IMR-90 (cell line): ENCODE data around the gene METTL2A. TPM values are rescaled to one million over a fixed set of nuclear protein-coding genes. Genes with fewer than 3 reads are reported as not detected.
A peak's percentile ranks its signal among the peaks of the same experiment; 100 is the strongest.

Source experiments
- ATAC-seq: fragments of 200-7000 bp; cut with Tn5 transposase; 2 replicates; pipeline ENCODE4 v1.9.1; 2020; ENCODE audit warnings: low read depth, mild to moderate bottlenecking, moderate library complexity
- BruUV-seq: library from RNA; stranded (reverse); fragments of 400-500 nt; replicated peaks from 2 replicates; lab custom pipeline; 2021; lab: Mats Ljungman, UMichigan
- CTCF ChIA-PET: fragments of 300-600 bp; formaldehyde crosslinking; extraction: SDS; loops from one replicate; lab custom pipeline; 2021; ENCODE audit warnings: antibody characterized with exemption; lab: Yijun Ruan, JAX
- POLR2A ChIA-PET: fragments of 300-600 bp; sonication (Branson Sonifier 250); formaldehyde crosslinking; loops from one replicate; lab custom pipeline; 2022; ENCODE audit warnings: antibody characterized with exemption; ENCODE audit not compliant: unreplicated experiment; lab: Charles Lee
- DNase-seq: peaks from one replicate; pipeline ENCODE4 v3.0.0; 2013
- H2AFZ ChIP-seq: replicated peaks from 2 replicates; pipeline ENCODE3; 2013; ENCODE audit warnings: low read length, mild to moderate bottlenecking; ENCODE audit not compliant: poor library complexity
- H2AK5ac ChIP-seq: 2 replicates; pipeline ENCODE4 v1.6.1; 2013; ENCODE audit warnings: low read depth, low read length, inconsistent platforms
- H2AK9ac ChIP-seq: replicated peaks from 2 replicates; pipeline ENCODE3; 2013; ENCODE audit warnings: mild to moderate bottlenecking, low read depth, low read length, moderate library complexity; ENCODE audit not compliant: poor library complexity
- H2BK120ac ChIP-seq: 2 replicates; pipeline ENCODE4 v1.6.1; 2013; ENCODE audit warnings: low read depth, low read length, inconsistent platforms
- H2BK15ac ChIP-seq: 3 replicates; pipeline ENCODE4 v1.6.1; 2013; ENCODE audit warnings: low read depth, low read length, inconsistent platforms
- H2BK20ac ChIP-seq: 2 replicates; pipeline ENCODE4 v1.6.1; 2013; ENCODE audit warnings: low read depth, mild to moderate bottlenecking, inconsistent platforms, low read length, moderate library complexity
- H2BK5ac ChIP-seq: 2 replicates; pipeline ENCODE4 v1.6.1; 2013; ENCODE audit warnings: mild to moderate bottlenecking, low read depth, low read length, inconsistent platforms; ENCODE audit not compliant: poor library complexity, severe bottlenecking
- H3K14ac ChIP-seq: replicated peaks from 2 replicates; pipeline ENCODE4 v1.6.1; 2013; ENCODE audit warnings: low read depth, low read length, inconsistent platforms
- H3K18ac ChIP-seq: 2 replicates; pipeline ENCODE4 v1.6.1; 2013; ENCODE audit warnings: low read depth, low read length, control low read depth
- H3K23ac ChIP-seq: 2 replicates; pipeline ENCODE4 v1.6.1; 2013; ENCODE audit warnings: low read depth, low read length, inconsistent platforms
- H3K27ac ChIP-seq: 2 replicates; pipeline ENCODE4 v1.5.1; 2013; ENCODE audit warnings: mild to moderate bottlenecking, control low read depth, low read length; ENCODE audit not compliant: insufficient read depth
- H3K27me3 ChIP-seq: 2 replicates; pipeline ENCODE4 v1.6.1; 2013; ENCODE audit warnings: low read length; ENCODE audit not compliant: control insufficient read depth, insufficient read depth
- H3K36me3 ChIP-seq: 2 replicates; pipeline ENCODE4 v1.6.1; 2013; ENCODE audit warnings: low read length, mixed read lengths; ENCODE audit not compliant: control insufficient read depth, insufficient read depth
- H3K4ac ChIP-seq: 2 replicates; pipeline ENCODE4 v1.6.1; 2013; ENCODE audit warnings: low read depth, low read length, inconsistent platforms
- H3K4me1 ChIP-seq: 2 replicates; pipeline ENCODE4 v1.6.1; 2013; ENCODE audit warnings: low read length, mixed read lengths; ENCODE audit not compliant: control insufficient read depth, insufficient read depth
- H3K4me2 ChIP-seq: 2 replicates; pipeline ENCODE4 v1.6.1; 2013; ENCODE audit warnings: low read depth, mild to moderate bottlenecking, control low read depth, low read length, moderate library complexity
- H3K4me3 ChIP-seq: 2 replicates; pipeline ENCODE4 v1.5.1; 2013; ENCODE audit warnings: low read depth, mild to moderate bottlenecking, control low read depth, low read length, moderate library complexity; ENCODE audit not compliant: insufficient read depth
- H3K56ac ChIP-seq: 2 replicates; pipeline ENCODE4 v1.6.1; 2013; ENCODE audit warnings: low read length, inconsistent platforms; ENCODE audit not compliant: insufficient read depth; ENCODE audit errors: extremely low read depth
- H3K79me1 ChIP-seq, 2 experiments: 2 replicates each; pipeline ENCODE4 v1.6.1; 2013; ENCODE audit warnings: low read length in 2 of 2, inconsistent platforms in 1 of 2, low read depth in 1 of 2
- H3K9ac ChIP-seq: 2 replicates; pipeline ENCODE4 v1.6.1; 2013; ENCODE audit warnings: low read depth, low read length, control low read depth
- H3K9me1 ChIP-seq: 2 replicates; pipeline ENCODE4 v1.6.1; 2013; ENCODE audit warnings: low read length, inconsistent platforms; ENCODE audit not compliant: insufficient read depth
- H3K9me3 ChIP-seq: 2 replicates; pipeline ENCODE4 v1.6.1; 2013; ENCODE audit warnings: low read length; ENCODE audit not compliant: control insufficient read depth, insufficient read depth
- H4K20me1 ChIP-seq: 2 replicates; pipeline ENCODE4 v1.6.1; 2013; ENCODE audit warnings: low read length, inconsistent platforms; ENCODE audit not compliant: insufficient read depth
- H4K5ac ChIP-seq: 2 replicates; pipeline ENCODE4 v1.6.1; 2013; ENCODE audit warnings: mild to moderate bottlenecking, low read depth, low read length, control low read depth
- H4K8ac ChIP-seq, 2 experiments: 2 replicates each; pipeline ENCODE4 v1.6.1; 2013; ENCODE audit warnings: low read depth in 2 of 2, low read length in 2 of 2, control low read depth in 1 of 2, inconsistent platforms in 1 of 2
- H4K91ac ChIP-seq: 2 replicates; pipeline ENCODE4 v1.6.1; 2013; ENCODE audit warnings: low read depth, low read length, inconsistent platforms; ENCODE audit not compliant: insufficient read depth
- CEBPB ChIP-seq: IDR thresholded peaks from 2 replicates; pipeline ENCODE4 v1.6.1; 2012; ENCODE audit warnings: low read depth, low read length, improper control_type of control experiment
- CHD1 ChIP-seq: IDR thresholded peaks from 2 replicates; pipeline ENCODE4 v1.6.1; 2012; ENCODE audit warnings: low read depth, low read length, improper control_type of control experiment
- FOS ChIP-seq: fragments of 150-350 bp; IDR thresholded peaks from 2 replicates; pipeline ENCODE4 v1.6.1; 2016; ENCODE audit warnings: low read depth, low read length
- MAFK ChIP-seq: IDR thresholded peaks from 2 replicates; pipeline ENCODE4 v1.6.1; 2012; ENCODE audit warnings: low read depth, low read length, improper control_type of control experiment
- MAZ ChIP-seq: IDR thresholded peaks from 2 replicates; pipeline ENCODE4 v1.6.1; 2012; ENCODE audit warnings: low read depth, mild to moderate bottlenecking, low read length, improper control_type of control experiment, moderate library complexity, borderline replicate concordance
- MXI1 ChIP-seq: IDR thresholded peaks from 2 replicates; pipeline ENCODE4 v1.6.1; 2012; ENCODE audit warnings: low read depth, mild to moderate bottlenecking, low read length, moderate library complexity, borderline replicate concordance
- NFE2L2 ChIP-seq: fragments of 150-350 bp; IDR thresholded peaks from 2 replicates; pipeline ENCODE4 v1.6.1; 2016; ENCODE audit warnings: low read depth, mild to moderate bottlenecking, low read length
- POLR2A ChIP-seq: IDR thresholded peaks from 2 replicates; pipeline ENCODE4 v1.6.1; 2012; ENCODE audit warnings: mild to moderate bottlenecking, low read depth, low read length
- RAD21 ChIP-seq: IDR thresholded peaks from 2 replicates; pipeline ENCODE4 v1.6.1; 2012; ENCODE audit warnings: low read length, improper control_type of control experiment
- RCOR1 ChIP-seq: IDR thresholded peaks from 2 replicates; pipeline ENCODE4 v1.6.1; 2012; ENCODE audit warnings: mild to moderate bottlenecking, low read length, improper control_type of control experiment; ENCODE audit not compliant: insufficient replicate concordance
- RFX5 ChIP-seq: IDR thresholded peaks from 2 replicates; pipeline ENCODE4 v1.8.0; 2012; ENCODE audit warnings: low read depth, mild to moderate bottlenecking, low read length, moderate library complexity
- SMC3 ChIP-seq: fragments of 150-350 bp; IDR thresholded peaks from 2 replicates; pipeline ENCODE4 v1.6.1; 2016; ENCODE audit warnings: low read depth, mild to moderate bottlenecking, antibody characterized with exemption, low read length, moderate library complexity
- WGBS, 2 experiments: methylation state at CpG; one replicate each; pipeline versions ENCODE4 v1.1.5 to v1.1.7; 2013; ENCODE audit warnings: missing lambda C conversion rate in 2 of 2; ENCODE audit not compliant: insufficient read length in 1 of 2; ENCODE audit errors: extremely low coverage in 2 of 2; 5-methylcytosine and 5-hydroxymethylcytosine counted together
- dilution Hi-C: fragments of 300-500 bp; cut with HindIII; formaldehyde crosslinking; loops from one replicate; pipeline ENCODE4 v1.14.3; 2018; ENCODE audit warnings: low sequenced_read_pairs; ENCODE audit not compliant: unreplicated experiment
- in situ Hi-C: fragments of 300-500 bp; cut with MboI; formaldehyde crosslinking; loops from 3 replicates; pipeline ENCODE4 v1.14.3; 2019; ENCODE audit warnings: low sequenced_read_pairs, inconsistent platforms, mixed read lengths
- intact Hi-C: fragments of 100-400 bp; cut with micrococcal nuclease; formaldehyde crosslinking; loops from 2 replicates; pipeline ENCODE4 v1.10.0; 2022
- polyA plus RNA-seq, 3 experiments: library from polyadenylated mRNA; depleted of rRNA; stranded (reverse); fragments of >200 nt; gene quantifications; 2 replicates each; pipeline ENCODE4 v1.2.3, GENCODE V29; 2012; ENCODE audit warnings: low replicate concordance in 1 of 3
- total RNA-seq: library from RNA; depleted of rRNA; stranded (reverse); fragments of >200 nt; gene quantifications from 2 replicates; pipeline ENCODE4 v1.2.3, GENCODE V29; 2012
- TF ChIP-seq, protein P1 (sequence below): fragments of 150-350 bp; IDR thresholded peaks from 2 replicates; pipeline ENCODE4 v1.6.1; 2017; ENCODE audit warnings: mild to moderate bottlenecking, antibody characterized with exemption, low read length, low read depth
- TF ChIP-seq, protein P2 (sequence below): conservative IDR thresholded peaks from 2 replicates; pipeline ENCODE4 v1.5.1; 2012; ENCODE audit warnings: mild to moderate bottlenecking, low read depth, low read length, improper control_type of control experiment
- TF ChIP-seq, protein P3 (sequence below): fragments of 150-350 bp; IDR thresholded peaks from 2 replicates; pipeline ENCODE4 v1.6.1; 2016; ENCODE audit warnings: low read depth, mild to moderate bottlenecking, low read length, moderate library complexity, borderline replicate concordance

Gene METTL2A
- total and polyA plus RNA-seq, 2 of the 4 experiments (the other 2 are of a cell fraction) = 12.0 to 24.6 TPM

DNA sequence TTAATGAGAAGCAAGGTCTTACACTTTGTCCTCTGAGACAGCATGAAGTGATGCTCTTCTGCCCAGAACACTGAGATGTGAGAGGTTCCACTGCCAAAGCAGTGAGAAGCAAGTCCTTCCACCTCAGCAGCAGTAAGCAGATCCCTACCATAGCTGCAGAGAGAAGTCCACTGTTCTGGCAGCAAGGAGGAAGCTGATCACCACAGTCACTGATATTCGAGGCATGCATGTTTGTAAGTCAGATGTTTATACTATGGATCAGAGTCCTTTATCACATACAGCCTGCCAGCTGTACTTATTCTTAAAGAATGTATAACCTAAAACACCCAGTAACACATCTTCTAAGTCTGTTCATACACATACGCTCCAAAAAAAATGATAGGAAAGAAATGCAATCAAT, 18.2 kb upstream of the METTL2A start:
- Histone ChIP-seq H3K9me1 (no peaks in the 10 kb centered on the region), H3K14ac (no peak overlapping the region), H3K79me1 (no peaks in the 10 kb centered on the region), H3K36me3 (no peaks in the 10 kb centered on the region), H3K4me1 (peaks cover 1% of the 10 kb centered on the region; the same call in 1 of the 2 replicates), H2BK15ac (no peak overlapping the region), H4K5ac (no peak overlapping the region), H2AFZ (no peak overlapping the region), H3K4me3 (no peak overlapping the region), H3K27me3 (peaks cover 6% of the 10 kb centered on the region), H4K8ac (no peak overlapping the region), H3K9me3 (no peaks in the 10 kb centered on the region), H3K27ac (no peak overlapping the region), H2BK5ac (no peak overlapping the region), H4K20me1 (no peaks in the 10 kb centered on the region), H2AK9ac (no peak overlapping the region), H3K23ac (no peak overlapping the region), H3K9ac (no peak overlapping the region), H2BK120ac (no peak overlapping the region), H2AK5ac (no peak overlapping the region), H3K4me2 (no peak overlapping the region; the same call in 1 of the 2 replicates), H3K4ac (no peak overlapping the region), H3K56ac (no peak overlapping the region), H4K91ac (no peak overlapping the region), H2BK20ac (no peak overlapping the region), H3K18ac (no peak overlapping the region)
- no CpG with 5 or more reads among the region's 2 CpGs for WGBS, 2 experiments
- ATAC-seq (peak; percentile 93), DNase-seq (peak; percentile 53)
- in situ Hi-C loops = no loop called here
- BruUV-seq = no TSS peak
- TF ChIP-seq POLR2A (no peak), CHD1 (no peak), MAFK (no peak), RCOR1 (no peak), CEBPB (no peak), SMC3 (no peak), FOS (no peak), RAD21 (no peak), MXI1 (no peak), NFE2L2 (no peak), RFX5 (no peak), MAZ (no peak)
- TF ChIP-seq, protein P1, sequence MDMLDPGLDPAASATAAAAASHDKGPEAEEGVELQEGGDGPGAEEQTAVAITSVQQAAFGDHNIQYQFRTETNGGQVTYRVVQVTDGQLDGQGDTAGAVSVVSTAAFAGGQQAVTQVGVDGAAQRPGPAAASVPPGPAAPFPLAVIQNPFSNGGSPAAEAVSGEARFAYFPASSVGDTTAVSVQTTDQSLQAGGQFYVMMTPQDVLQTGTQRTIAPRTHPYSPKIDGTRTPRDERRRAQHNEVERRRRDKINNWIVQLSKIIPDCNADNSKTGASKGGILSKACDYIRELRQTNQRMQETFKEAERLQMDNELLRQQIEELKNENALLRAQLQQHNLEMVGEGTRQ = no peak
- TF ChIP-seq, protein P2, sequence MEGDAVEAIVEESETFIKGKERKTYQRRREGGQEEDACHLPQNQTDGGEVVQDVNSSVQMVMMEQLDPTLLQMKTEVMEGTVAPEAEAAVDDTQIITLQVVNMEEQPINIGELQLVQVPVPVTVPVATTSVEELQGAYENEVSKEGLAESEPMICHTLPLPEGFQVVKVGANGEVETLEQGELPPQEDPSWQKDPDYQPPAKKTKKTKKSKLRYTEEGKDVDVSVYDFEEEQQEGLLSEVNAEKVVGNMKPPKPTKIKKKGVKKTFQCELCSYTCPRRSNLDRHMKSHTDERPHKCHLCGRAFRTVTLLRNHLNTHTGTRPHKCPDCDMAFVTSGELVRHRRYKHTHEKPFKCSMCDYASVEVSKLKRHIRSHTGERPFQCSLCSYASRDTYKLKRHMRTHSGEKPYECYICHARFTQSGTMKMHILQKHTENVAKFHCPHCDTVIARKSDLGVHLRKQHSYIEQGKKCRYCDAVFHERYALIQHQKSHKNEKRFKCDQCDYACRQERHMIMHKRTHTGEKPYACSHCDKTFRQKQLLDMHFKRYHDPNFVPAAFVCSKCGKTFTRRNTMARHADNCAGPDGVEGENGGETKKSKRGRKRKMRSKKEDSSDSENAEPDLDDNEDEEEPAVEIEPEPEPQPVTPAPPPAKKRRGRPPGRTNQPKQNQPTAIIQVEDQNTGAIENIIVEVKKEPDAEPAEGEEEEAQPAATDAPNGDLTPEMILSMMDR = no peak
- TF ChIP-seq, protein P3, sequence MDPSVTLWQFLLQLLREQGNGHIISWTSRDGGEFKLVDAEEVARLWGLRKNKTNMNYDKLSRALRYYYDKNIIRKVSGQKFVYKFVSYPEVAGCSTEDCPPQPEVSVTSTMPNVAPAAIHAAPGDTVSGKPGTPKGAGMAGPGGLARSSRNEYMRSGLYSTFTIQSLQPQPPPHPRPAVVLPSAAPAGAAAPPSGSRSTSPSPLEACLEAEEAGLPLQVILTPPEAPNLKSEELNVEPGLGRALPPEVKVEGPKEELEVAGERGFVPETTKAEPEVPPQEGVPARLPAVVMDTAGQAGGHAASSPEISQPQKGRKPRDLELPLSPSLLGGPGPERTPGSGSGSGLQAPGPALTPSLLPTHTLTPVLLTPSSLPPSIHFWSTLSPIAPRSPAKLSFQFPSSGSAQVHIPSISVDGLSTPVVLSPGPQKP = no peak
- CTCF ChIA-PET = interaction anchor here (0.7 kb wide), 1 partner anchor 12 kb away, joined by 4 read pairs; no protein-coding TSS in a partner anchor
- POLR2A ChIA-PET = no interaction called here
- dilution Hi-C loops = no loop called here
- intact Hi-C loops = no loop called here
